ENCODE results near the gene MTHFD1L.

- TF ChIP-seq CTCF (conservative IDR thresholded peaks at IDR 0.05; ENCODE audit: low read length) (no peak), EZH2phosphoT487 (IDR thresholded peaks at IDR 0.05; ENCODE audit: borderline replicate concordance) (no peak)
These were observed 192.7 kb downstream of the MTHFD1L start for GRCh38 chr6:151058021-151058733.
